Fibroblast of lung (primary cell): ENCODE measurements around the gene MMP1. TPM values are rescaled to one million over a fixed set of nuclear protein-coding genes. Genes with fewer than 3 reads are reported as not detected.
"Not testable (repeated sequence)": the region's sequence is repeated elsewhere in the genome, so short reads cannot be mapped to it uniquely, and the experiment has no call there.

ENCODE experiments used
- DNase-seq, 2 donors: peaks; one replicate each; pipeline versions ENCODE4 v3.0.0 to v3.0.0-alpha.2; 2010; ENCODE audit warnings: low read depth in 2 of 2
- H2AFZ ChIP-seq: 2 replicates; pipeline ENCODE4 v1.5.1; 2012; ENCODE audit warnings: low read length, control low read depth, inconsistent platforms
- H3K27ac ChIP-seq: 2 replicates; pipeline ENCODE4 v1.5.1; 2011; ENCODE audit warnings: low read length, control low read depth; ENCODE audit not compliant: insufficient read depth
- H3K27me3 ChIP-seq: 2 replicates; pipeline ENCODE4 v1.5.1; 2011; ENCODE audit warnings: mild to moderate bottlenecking, low read length; ENCODE audit not compliant: control insufficient read depth, insufficient read depth
- H3K36me3 ChIP-seq: 2 replicates; pipeline ENCODE4 v1.5.1; 2011; ENCODE audit warnings: low read length; ENCODE audit not compliant: control insufficient read depth, insufficient read depth
- H3K4me1 ChIP-seq: 2 replicates; pipeline ENCODE4 v1.5.1; 2011; ENCODE audit warnings: low read length; ENCODE audit not compliant: control insufficient read depth, insufficient read depth; ENCODE audit errors: extremely low read depth
- H3K4me2 ChIP-seq: 2 replicates; pipeline ENCODE4 v1.5.1; 2011; ENCODE audit warnings: low read length, control low read depth; ENCODE audit not compliant: insufficient read depth; ENCODE audit errors: extremely low read depth
- H3K4me3 ChIP-seq, 4 experiments: fragments of 200-600 bp in 1 of 4; sonication (generic) in 1 of 4; replicated peaks in 1 of 4; 2 replicates each; pipeline ENCODE4 v1.5.1; 2011 to 2016; ENCODE audit warnings: low read length in 4 of 4, low read depth in 3 of 4, mild to moderate bottlenecking in 3 of 4, control low read depth in 2 of 4, inconsistent platforms in 1 of 4, mixed read lengths in 1 of 4; ENCODE audit not compliant: insufficient read depth in 1 of 4; ENCODE audit errors: control extremely low read depth in 1 of 4
- H3K79me2 ChIP-seq: 2 replicates; pipeline ENCODE4 v1.5.1; 2012; ENCODE audit warnings: mild to moderate bottlenecking, low read length, inconsistent platforms; ENCODE audit not compliant: control insufficient read depth, insufficient read depth
- H3K9ac ChIP-seq: 2 replicates; pipeline ENCODE4 v1.5.1; 2011; ENCODE audit warnings: mild to moderate bottlenecking, low read length, control low read depth; ENCODE audit not compliant: insufficient read depth
- H3K9me3 ChIP-seq: 2 replicates; pipeline ENCODE4 v1.5.1; 2012; ENCODE audit warnings: low read depth, low read length; ENCODE audit not compliant: control insufficient read depth, insufficient read depth
- H4K20me1 ChIP-seq: 2 replicates; pipeline ENCODE4 v1.5.1; 2011; ENCODE audit warnings: low read length; ENCODE audit not compliant: control insufficient read depth, insufficient read depth; ENCODE audit errors: extremely low read depth
- EZH2 ChIP-seq: IDR thresholded peaks from 2 replicates; pipeline ENCODE4 v1.5.1; 2012; ENCODE audit warnings: low read length, control low read depth, mild to moderate bottlenecking; ENCODE audit errors: missing control alignments
- polyA plus RNA-seq, 2 donors: library from polyadenylated mRNA; depleted of rRNA in 1 of 2; stranded (reverse) in 1 of 2; unstranded in 1 of 2; fragments of >200 nt; gene quantifications; 2 replicates each; pipeline ENCODE4 v1.2.1, GENCODE V29; 2011 to 2012; ENCODE audit warnings: missing spikeins in 1 of 2
- total RNA-seq: library from RNA; depleted of rRNA; stranded (reverse); fragments of >200 nt; gene quantifications from 2 replicates; pipeline ENCODE4 v1.2.1, GENCODE V29; 2014
- TF ChIP-seq, protein P1 (sequence below), 2 donors: IDR thresholded peaks in 1 of 2; conservative IDR thresholded peaks in 1 of 2; 1 replicate in 1 of 2; 2 replicates in 1 of 2; pipeline ENCODE4 v1.5.1; 2011 to 2012; ENCODE audit warnings: low read length in 2 of 2, control low read depth in 1 of 2, inconsistent platforms in 1 of 2, low read depth in 1 of 2, mild to moderate bottlenecking in 1 of 2

MMP1 gene
- total and polyA plus RNA-seq, 2 donors (not counting 1 experiment from before 2014, with no cell fraction given) = 40.5 to 489 TPM

GRCh38 chr11:102753267-102753666 is 44.7 kb downstream of the MMP1 start:
- H3K9me3 ChIP-seq = no peaks in the 10 kb centered on the region
- TF ChIP-seq, protein P1, sequence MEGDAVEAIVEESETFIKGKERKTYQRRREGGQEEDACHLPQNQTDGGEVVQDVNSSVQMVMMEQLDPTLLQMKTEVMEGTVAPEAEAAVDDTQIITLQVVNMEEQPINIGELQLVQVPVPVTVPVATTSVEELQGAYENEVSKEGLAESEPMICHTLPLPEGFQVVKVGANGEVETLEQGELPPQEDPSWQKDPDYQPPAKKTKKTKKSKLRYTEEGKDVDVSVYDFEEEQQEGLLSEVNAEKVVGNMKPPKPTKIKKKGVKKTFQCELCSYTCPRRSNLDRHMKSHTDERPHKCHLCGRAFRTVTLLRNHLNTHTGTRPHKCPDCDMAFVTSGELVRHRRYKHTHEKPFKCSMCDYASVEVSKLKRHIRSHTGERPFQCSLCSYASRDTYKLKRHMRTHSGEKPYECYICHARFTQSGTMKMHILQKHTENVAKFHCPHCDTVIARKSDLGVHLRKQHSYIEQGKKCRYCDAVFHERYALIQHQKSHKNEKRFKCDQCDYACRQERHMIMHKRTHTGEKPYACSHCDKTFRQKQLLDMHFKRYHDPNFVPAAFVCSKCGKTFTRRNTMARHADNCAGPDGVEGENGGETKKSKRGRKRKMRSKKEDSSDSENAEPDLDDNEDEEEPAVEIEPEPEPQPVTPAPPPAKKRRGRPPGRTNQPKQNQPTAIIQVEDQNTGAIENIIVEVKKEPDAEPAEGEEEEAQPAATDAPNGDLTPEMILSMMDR (conservative IDR thresholded peaks at IDR 0.05 in 1 of 2, IDR thresholded peaks at IDR 0.05 in 1 of 2; ENCODE audit: low read depth in 1 of 2, low read length in 2 of 2) = no peak
- TF ChIP-seq EZH2 = no peak
- no peak overlapping the region for H3K27ac ChIP-seq
- no peak overlapping the region for H2AFZ ChIP-seq
- DNase-seq = no peak
- no peak overlapping the region for H3K4me2 ChIP-seq
- H3K9ac ChIP-seq = no peak overlapping the region
- H4K20me1 ChIP-seq = no peaks in the 10 kb centered on the region
- H3K27me3 ChIP-seq = peaks cover 4% of the 10 kb centered on the region
- no peak overlapping the region for H3K4me3 ChIP-seq
- H3K36me3 ChIP-seq = no peaks in the 10 kb centered on the region
- H3K4me1 ChIP-seq = peaks cover 2% of the 10 kb centered on the region
- no peaks in the 10 kb centered on the region for H3K79me2 ChIP-seq

DNA sequence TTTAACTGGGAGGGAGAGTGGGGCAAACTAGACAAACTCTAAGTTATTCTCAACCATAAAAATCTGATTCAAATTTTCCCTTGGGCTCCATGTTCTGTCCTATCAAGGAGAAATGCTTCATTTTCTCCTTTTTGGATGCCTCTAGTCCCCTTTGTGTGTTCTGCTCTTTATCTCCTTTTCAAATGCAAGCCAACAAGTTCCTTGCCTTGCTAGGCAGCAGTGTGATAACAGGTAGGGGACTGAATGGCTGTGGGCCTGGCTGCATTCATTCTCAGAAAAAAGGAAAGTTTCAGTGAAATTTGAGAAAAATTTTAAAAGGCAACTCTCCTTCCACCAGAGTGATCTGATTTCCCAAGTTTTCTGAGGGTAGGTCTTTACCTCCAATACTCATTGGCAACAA is 46.3 kb downstream of the MMP1 start:
- H3K9ac ChIP-seq = no peak overlapping the region
- TF ChIP-seq, protein P1 (conservative IDR thresholded peaks at IDR 0.05 in 1 of 2, IDR thresholded peaks at IDR 0.05 in 1 of 2; ENCODE audit: low read depth in 1 of 2, low read length in 2 of 2) = no peak
- no peak for TF ChIP-seq EZH2
- DNase-seq = no peak
- no peak overlapping the region for H3K4me2 ChIP-seq
- H3K9me3 ChIP-seq = no peaks in the 10 kb centered on the region
- no peaks in the 10 kb centered on the region for H3K4me1 ChIP-seq
- H3K4me3 ChIP-seq = no peak overlapping the region
- H3K36me3 ChIP-seq = no peaks in the 10 kb centered on the region
- H3K27ac ChIP-seq = no peak overlapping the region
- peaks cover 4% of the 10 kb centered on the region for H3K27me3 ChIP-seq
- H2AFZ ChIP-seq = no peak overlapping the region
- no peaks in the 10 kb centered on the region for H3K79me2 ChIP-seq
- H4K20me1 ChIP-seq = no peaks in the 10 kb centered on the region

DNA sequence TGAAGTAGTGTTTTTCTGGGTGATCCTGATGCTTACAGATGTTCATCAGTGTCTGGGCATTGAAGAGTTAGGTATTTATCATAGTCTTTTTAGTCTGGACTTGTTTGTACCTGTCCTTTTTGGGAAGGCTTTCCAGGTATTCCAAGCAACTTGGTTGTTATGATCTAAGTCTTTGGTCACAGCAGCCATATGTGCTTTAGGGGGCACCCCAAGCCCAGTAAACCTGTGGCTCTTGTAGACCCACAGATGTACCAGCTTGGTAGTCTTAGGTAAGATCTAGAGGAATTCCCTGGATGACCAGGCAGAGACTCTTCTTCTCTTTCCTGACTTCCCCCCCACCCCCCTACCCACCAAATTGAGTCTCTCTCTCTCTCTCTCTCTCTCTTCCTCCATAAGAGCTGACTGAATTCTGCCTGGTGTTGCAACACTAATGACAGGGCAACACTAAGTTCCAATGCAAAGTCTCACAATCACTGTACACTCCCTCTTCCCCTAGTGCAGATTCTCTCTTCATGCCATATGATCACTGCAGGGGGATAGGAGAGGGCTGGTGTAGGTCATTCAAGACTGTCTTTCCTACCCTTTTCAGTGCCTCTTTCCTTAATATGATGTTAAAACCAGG is 48.7 kb downstream of the MMP1 start:
- Histone ChIP-seq H3K4me3 (no peak overlapping the region), H3K9me3 (no peaks in the 10 kb centered on the region), H3K9ac (no peak overlapping the region), H3K36me3 (no peaks in the 10 kb centered on the region), H3K79me2 (no peaks in the 10 kb centered on the region), H3K4me1 (no peaks in the 10 kb centered on the region), H4K20me1 (no peaks in the 10 kb centered on the region), H3K27me3 (peaks cover 2% of the 10 kb centered on the region), H3K4me2 (no peak overlapping the region), H2AFZ (no peak overlapping the region), H3K27ac (no peak overlapping the region)
- no peak for TF ChIP-seq EZH2
- TF ChIP-seq, protein P1 (conservative IDR thresholded peaks at IDR 0.05 in 1 of 2, IDR thresholded peaks at IDR 0.05 in 1 of 2; ENCODE audit: low read depth in 1 of 2, low read length in 2 of 2) = no peak
- DNase-seq = no peak

GRCh38 chr11:102746746-102747578 is 51.0 kb downstream of the MMP1 start:
- H4K20me1 ChIP-seq, H3K4me3 ChIP-seq, H3K9me3 ChIP-seq, DNase-seq, H3K79me2 ChIP-seq, H3K27me3 ChIP-seq, H2AFZ ChIP-seq, H3K27ac ChIP-seq, H3K4me1 ChIP-seq, H3K9ac ChIP-seq, H3K36me3 ChIP-seq, H3K4me2 ChIP-seq: not testable (repeated sequence)
